NCI-H226 (cell line): ENCODE results near the gene IRX2.

Source experiments
- DNase-seq: peaks from one replicate; pipeline ENCODE4 v3.0.0-alpha.2; 2015

The IRX2 gene

GRCh38 chr5:2711446-2712425 is 39.7 kb downstream of the IRX2 start:
- DNase-seq, result no peak

DNA sequence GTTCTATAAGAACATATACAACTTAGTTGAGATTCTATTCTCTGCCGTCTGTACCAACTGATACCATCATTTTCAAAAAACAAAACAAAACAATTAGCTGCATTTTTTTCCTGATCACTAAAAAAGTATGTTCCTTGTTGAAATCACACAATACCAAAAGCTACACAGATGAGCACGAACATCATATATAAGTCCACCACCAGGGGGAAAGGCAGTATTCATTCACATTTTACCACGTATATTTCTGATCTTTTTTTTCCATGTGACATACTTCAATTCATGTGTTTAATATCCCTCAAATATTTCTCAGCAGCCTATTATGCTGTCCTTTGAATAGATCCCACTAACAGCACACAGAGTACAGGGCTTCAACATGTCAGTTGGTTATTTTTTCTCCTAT is 40.6 kb downstream of the IRX2 start:
- DNase-seq, result no peak

DNA sequence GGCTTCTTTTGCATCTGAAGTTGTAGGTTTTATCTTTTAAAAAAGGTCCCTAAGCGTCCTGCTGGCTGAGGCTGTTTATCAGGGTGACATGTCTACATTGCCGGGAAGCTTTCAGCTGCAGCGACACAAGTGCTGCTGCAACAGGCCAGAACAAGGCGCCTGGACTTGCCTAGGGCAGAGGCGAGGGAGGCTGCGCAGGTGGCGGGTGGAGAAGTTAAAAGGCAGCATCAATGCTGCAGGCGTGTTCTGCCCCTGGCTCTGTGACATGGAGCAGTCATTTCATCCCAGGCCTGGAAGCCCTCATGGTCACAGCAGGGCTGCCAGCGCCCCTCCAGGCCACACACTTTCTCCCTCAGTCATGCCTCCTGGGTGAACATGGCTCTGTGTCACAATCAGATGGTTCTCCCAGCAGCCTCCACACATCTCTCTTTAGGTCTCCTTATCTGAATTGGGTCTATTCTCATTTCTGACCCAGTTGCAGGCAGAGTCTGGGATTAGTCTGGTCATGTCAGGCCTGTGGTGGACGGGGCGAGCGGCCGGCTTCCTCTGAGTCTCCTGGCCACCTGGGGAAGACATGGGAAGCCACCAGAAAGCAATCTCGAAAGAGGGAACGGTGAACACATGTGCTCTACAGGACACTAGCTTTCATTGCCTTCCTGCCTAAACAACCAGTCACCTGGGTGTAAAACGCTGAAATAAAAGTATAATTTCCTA is 41.3 kb downstream of the IRX2 start:
- DNase-seq, result no peak

DNA sequence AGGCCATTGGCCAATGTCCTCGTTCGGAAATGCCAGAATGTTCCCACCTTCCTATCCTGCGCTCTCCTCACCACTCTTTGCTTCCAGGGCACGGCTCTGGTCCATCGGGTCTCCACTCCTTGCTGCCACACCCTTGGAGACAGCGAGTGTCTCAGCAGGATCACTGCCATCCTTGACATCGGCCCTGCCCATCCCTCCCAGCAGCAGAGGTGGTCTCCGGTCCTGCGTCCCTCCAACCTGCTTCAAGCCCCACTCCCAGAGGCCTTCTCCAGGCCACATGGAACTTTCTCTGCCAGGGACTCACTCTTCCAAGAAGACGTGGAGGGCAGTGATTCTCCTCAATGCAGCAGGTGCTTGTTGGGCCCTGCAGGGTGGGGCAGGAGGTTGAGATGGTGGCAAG is 42.7 kb downstream of the IRX2 start:
- no peak for DNase-seq

DNA sequence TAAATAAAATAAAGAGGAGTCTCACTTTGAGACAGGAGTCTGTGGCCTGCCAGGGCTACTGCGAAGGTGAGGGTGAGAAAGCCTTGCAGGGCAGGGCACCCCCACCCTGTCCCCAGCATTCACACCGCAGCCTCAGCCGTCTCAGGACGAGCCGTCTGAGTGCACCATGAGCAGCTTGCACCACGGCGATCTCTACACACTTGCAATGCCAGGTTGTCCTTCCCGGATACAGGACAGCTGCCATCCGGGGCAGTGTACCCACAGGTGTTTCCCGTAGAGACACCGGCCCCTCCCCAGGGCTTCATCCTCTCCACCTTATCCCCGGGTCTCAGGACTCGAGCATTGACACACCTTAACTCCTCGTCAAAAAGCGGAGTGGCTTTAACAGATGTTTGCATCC is 43.3 kb downstream of the IRX2 start:
- no peak for DNase-seq

GRCh38 chr5:2705861-2706260 is 45.6 kb downstream of the IRX2 start:
- DNase-seq, result no peak

GRCh38 chr5:2704806-2705645 is 46.5 kb downstream of the IRX2 start:
- DNase-seq, result no peak

- no peak for DNase-seq
Observed at GRCh38 chr5:2704111-2704510, 47.4 kb downstream of the IRX2 start.

GRCh38 chr5:2703615-2704014 is 47.9 kb downstream of the IRX2 start:
- no peak for DNase-seq

DNA sequence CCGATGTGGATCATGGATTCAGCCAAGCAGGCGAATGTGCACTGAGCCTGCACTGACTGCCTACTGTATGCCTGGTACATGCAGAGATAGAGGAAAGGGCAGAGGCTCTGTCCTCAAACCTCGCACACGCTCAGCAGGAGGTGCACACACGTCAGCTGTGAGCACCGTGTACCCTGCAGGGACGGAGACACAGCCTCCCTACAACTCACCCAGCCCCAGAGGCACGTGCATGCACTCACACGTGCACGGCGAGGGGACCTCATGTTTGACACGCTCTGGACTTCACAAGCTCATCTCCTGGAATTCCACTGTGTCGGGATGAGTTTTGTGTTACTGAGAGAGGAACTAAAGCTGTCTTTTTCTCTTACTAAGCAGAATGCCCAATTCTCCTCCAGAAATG is 48.4 kb downstream of the IRX2 start:
- DNase-seq, result no peak

GRCh38 chr5:2702096-2702879 is 49.2 kb downstream of the IRX2 start:
- DNase-seq, result no peak

GRCh38 chr5:2701592-2701991 is 49.9 kb downstream of the IRX2 start:
- DNase-seq, result no peak

DNA sequence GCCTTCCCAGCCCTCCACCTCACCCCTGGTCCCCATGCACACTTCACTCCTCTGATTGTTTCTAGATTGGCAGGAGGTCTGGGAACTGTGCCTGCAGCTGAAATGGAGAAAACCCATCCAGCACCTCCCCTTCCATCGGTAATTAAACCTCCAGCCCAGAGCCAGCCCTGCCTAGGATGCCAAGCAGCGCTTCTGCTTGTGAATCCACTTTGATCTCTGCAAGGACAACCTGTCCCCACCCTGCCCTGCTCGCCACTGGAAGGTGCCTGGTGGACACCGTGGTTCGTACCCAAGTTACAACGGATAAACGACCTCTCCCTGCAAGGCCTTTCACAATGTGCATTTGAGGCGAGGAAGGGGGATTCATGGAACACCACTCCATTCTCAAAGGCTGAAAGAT is 50.6 kb downstream of the IRX2 start:
- DNase-seq, result no peak

GRCh38 chr5:2699686-2700085 is 51.8 kb downstream of the IRX2 start:
- DNase-seq, result no peak

DNA sequence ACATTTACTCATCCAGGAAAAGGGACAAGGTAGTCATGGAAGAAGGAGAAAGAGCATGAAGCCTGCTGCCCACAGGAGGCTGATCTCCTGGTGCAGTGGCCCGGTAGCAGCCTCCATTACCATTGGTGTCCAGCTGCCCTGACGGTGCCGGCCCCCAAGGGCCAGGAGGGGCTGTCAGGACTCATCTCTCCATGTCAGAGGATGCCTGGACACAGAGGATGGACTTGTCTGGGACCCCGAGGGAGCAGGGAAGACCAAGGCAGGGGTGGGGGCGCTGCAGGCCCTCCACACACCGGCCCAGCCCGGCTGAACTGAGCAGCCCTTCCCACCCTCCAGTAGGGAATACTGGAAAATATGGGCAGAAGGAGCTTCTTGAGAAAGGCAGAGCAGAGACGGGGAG is 52.2 kb downstream of the IRX2 start:
- DNase-seq, result no peak

DNA sequence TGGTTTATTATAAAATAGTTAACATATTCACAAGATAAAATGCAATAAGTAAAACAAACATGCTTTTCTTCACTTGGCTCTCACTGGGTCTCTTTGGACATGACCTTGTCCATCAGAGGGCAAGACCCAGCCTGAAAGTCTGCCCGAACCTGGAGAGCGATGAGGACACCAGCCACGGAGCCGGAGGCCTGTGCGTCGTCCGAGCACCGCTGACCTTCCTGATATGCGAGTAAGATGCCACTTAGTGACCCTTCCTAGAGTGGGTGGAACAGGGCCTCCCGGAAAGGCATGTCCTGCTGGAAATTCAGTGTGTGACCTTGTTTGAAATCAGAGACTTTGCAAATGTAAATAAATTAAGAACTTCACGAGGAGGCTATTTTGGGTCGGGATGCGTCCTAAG is 52.9 kb downstream of the IRX2 start:
- no peak for DNase-seq

DNA sequence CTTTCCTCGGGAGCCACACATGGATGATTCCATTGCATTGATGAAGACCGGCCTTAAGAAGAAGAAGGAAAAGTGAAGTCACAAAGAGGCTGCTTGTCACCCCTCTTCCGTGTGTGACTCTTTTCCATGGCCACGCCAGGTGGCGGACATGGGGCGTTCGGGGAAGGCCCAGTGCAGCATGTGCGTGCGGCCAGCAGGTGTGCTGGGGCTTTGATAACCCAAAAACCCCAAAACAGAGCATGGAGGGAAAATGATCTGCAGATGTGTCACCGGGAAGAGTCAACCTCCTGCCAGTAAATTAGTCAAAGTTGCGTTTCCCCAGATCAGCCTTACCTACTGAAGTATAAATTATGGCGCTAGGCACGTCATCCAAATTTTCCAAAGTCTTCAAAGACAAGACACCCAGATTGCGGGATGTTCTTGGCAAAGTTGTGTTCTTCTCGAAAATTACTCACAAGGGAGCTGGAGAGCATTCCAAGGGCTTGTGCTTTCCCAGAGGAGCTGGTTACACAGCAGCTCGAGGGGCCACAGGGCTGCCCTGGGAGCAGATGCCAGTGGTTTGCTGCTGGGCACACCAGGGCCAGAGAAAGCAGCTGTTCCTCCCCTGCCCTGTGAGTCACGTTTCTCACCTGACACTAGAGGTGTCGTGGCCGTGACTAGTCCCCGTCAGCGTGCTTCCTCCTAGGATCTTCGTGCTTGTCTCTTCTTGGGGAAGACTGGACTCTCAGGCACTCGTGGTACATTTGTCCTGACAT is 53.9 kb downstream of the IRX2 start:
- DNase-seq, result no peak

- no peak for DNase-seq
Observed at GRCh38 chr5:2697041-2697440, 54.4 kb downstream of the IRX2 start.
